SH-SY5Y (cell line): ENCODE measurements around the gene MRS2.

Experiments used
- GATA2 ChIP-seq: IDR thresholded peaks from 2 replicates; pipeline ENCODE4 v1.6.1; 2011; ENCODE audit warnings: mild to moderate bottlenecking, low read depth, low read length
- GATA3 ChIP-seq: IDR thresholded peaks from 2 replicates; pipeline ENCODE4 v1.6.1; 2011; ENCODE audit warnings: low read depth, mild to moderate bottlenecking, low read length, moderate library complexity

MRS2 gene

DNA sequence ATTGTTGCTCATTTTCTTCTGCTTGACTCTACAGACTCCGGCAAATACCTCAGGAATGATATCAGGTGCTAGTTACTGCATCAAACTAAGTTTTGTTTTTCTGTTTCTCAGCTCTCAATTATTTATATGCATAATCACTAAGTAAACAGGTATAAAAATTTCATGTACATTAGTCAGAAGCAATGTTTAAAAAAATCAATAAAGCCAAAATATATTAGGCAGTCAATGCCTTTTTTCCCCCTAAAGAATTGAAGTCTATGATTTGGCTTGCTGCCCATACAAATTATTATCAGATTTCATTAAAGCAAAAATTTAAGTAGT lies 20.6 kb upstream of the MRS2 start:
- TF ChIP-seq GATA3, result no peak
- no peak for TF ChIP-seq GATA2

GRCh38 chr6:24385536-24386269 lies 17.0 kb upstream of the MRS2 start:
- TF ChIP-seq GATA3 (no peak), GATA2 (no peak)

DNA sequence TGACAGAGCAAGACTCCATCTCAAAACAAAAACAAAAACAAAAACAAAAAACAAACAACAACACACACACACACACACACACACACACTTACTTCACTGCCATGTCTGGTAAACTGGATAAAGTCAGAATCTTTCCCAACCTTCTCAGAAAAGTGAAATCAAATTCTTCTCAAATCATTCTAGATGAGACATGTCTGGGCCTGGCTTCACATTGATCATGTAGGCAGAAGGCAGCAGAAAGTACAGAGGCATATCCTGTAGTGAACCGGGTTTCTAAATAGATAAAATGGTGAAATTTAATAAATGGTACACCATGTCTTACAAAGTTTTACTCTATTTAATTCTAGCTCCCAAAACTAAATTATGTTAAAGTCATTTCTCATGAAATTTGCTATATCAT lies 14.9 kb upstream of the MRS2 start:
- TF ChIP-seq GATA2 (no peak), GATA3 (no peak)

GRCh38 chr6:24391208-24391607 lies 11.5 kb upstream of the MRS2 start:
- TF ChIP-seq GATA3 (peak; percentile 46), GATA2 (peak; percentile 12; the same call in 1 of the 2 replicates)

- TF ChIP-seq GATA2 (no peak), GATA3 (no peak)
Measured at GRCh38 chr6:24391756-24392405, 10.9 kb upstream of the MRS2 start.

DNA sequence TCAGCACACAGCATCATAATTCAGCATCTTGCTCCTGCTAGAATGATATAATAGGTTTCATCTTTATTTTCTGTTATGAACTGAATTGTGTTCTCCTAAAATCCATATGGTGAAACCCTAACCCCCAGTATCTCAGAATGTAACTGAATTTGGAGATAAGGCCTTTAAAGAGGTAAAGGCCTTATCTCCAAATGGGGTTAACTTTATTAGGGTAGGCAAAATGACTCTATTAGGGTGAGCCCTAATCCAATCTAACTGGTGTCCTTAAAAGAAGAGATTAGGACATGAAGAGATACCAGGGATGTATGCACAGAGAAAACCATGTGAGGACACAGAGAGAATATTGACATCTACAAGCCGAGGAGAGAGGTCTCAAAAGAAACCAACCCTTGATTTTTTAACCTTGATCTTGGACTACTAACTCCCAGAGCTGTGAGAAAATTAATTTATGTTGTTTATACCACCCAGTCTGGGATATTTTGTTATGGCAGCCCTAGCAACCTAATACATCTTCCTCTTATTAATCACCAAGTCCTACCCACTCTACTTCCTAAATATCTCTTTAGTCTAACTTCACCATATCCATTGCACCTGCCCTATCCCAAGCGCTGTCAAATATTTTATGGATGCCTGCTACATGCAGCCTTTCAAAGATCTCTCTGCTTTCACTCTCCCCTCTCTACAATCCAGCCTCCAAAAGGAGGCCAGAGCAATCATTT lies 8.5 kb upstream of the MRS2 start:
- peak; percentile 88 for TF ChIP-seq GATA2
- TF ChIP-seq GATA3, result peak; percentile 95

DNA sequence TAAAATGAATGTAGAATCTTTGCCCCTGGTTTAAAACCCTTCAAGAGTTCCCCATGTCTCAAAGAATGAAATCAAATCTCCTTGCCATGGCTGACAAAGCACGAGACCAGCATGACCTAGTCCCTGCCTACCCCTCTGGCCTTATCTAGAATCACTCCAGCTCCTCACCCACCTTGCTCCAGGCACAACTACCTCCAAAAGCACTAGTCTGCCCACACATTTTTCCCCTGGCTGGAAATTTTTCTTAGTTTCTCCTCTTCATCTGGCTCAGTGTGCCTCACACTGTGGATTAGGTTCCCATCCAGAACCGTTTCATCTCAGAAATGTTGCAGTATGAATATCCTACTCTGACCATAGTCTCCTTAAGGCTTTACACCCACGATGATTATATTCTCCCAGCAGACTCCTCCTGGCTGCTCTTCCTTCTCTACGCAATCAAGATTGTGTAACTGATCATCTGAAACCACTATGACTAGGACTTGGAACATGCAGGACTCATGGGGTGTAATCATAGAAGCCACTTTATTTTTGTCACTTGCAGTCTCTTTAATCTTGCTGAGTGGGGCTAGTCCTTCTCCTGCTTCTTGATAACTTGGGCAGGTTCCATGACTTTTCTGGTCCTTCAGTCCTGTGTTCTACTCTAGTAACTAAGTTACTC lies 7.8 kb upstream of the MRS2 start:
- no peak for TF ChIP-seq GATA2
- TF ChIP-seq GATA3, result no peak

GRCh38 chr6:24396824-24397223 lies 5.9 kb upstream of the MRS2 start:
- TF ChIP-seq GATA3, result no peak
- TF ChIP-seq GATA2, result no peak

DNA sequence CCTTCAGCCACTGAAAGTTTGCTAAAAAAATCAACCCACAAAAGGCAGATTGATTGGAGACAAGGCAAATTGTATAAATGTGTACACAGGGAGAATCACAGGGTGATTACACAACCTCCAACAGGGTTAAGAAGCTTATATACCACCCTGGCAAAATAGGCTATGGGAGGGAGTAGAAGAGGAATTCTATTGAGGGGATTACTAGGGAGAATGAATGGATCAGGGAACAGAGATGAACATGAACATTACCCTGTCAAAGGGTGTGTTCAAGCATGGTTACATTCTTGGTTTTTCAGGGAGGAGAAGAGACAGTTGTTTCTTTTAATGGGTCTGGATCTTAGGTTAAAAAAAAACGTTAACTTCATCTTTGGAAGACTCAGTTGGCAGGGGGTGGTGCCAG lies 5.1 kb upstream of the MRS2 start:
- TF ChIP-seq GATA3, result no peak
- TF ChIP-seq GATA2, result no peak

- TF ChIP-seq GATA3, result no peak
- TF ChIP-seq GATA2, result no peak
Measured at GRCh38 chr6:24401458-24401857, 1.3 kb upstream of the MRS2 start.

DNA sequence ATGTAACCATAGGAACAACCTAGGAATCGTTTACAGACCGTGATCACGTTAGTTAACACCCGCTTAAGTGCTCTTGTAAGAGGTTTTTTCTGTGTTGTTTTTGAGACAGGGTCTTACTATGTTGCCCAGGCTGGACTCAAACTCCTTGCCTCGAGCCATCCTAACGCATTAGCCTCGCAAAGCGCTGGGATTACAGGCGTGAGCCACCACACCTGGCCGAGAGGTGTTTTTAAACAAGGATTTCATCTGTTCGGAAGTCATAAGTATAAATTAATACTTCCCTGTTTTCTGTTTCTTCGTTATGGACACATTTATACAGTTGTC lies 727 bp downstream of the MRS2 start:
- TF ChIP-seq GATA2 (no peak), GATA3 (no peak)

DNA sequence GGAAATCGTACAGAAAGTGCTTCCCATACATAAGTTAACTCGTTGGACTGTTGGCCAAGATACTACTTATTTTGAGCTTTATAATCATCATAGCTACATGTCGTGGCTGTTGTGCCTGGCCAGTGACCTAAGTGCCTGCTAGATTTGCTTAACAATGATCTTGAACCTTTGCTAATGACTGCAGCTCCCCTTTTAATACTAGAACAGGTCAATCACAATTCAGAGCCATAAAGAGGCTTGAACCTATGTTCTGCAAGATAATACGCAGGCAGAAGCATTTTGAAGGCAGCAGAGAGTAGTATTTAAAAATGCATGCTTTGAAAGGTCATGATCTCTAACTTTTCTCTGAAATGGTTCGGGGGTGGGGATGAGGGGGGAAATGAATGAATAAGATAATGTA lies 2.5 kb downstream of the MRS2 start:
- TF ChIP-seq GATA3 (no peak), GATA2 (no peak)

DNA sequence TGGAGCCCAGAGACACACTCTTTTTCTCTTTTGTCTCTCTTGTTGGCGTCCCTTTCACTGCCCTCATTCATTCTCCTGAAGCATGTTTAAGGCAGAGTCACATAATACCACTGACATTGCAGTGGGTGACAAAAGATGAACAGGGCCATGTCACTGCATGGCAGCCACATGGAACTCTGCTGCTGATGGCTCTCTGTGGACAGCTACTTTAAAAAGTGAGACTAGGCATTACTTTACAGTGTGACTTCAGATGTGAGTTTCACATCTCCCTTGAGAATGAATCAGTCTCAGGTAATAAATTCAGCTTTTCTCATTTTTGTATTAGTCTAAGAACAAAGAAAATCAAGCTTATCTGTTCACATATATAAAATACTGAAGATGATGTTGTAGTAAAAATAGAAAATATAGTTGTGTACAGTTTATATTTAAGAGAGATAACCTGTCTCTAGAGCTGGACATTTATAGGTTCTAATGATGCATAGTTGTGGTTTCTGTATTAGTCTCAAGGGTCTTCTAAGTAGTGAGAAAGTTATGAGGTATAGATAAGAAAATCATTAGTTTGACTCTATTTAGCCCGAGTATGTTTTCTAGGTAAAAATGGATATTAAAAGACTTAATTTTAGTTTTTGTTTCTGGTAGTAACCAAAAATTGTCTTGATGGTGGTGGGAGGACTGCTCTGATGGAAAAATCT lies 6.1 kb downstream of the MRS2 start:
- TF ChIP-seq GATA3 (no peak), GATA2 (no peak)

GRCh38 chr6:24410622-24411021 lies 7.9 kb downstream of the MRS2 start:
- no peak for TF ChIP-seq GATA3

GRCh38 chr6:24412294-24412693 lies 9.6 kb downstream of the MRS2 start:
- TF ChIP-seq GATA2 (no peak), GATA3 (no peak)
